ENCODE results near the gene HUNK. TPM values are rescaled to one million over a fixed set of nuclear protein-coding genes. Genes with fewer than 3 reads are reported as not detected.
A peak's percentile ranks its signal among the peaks of the same experiment; 100 is the strongest.

The HUNK gene
- total RNA-seq, 1 experiment from 2014 or later: 17.7 TPM

DNA sequence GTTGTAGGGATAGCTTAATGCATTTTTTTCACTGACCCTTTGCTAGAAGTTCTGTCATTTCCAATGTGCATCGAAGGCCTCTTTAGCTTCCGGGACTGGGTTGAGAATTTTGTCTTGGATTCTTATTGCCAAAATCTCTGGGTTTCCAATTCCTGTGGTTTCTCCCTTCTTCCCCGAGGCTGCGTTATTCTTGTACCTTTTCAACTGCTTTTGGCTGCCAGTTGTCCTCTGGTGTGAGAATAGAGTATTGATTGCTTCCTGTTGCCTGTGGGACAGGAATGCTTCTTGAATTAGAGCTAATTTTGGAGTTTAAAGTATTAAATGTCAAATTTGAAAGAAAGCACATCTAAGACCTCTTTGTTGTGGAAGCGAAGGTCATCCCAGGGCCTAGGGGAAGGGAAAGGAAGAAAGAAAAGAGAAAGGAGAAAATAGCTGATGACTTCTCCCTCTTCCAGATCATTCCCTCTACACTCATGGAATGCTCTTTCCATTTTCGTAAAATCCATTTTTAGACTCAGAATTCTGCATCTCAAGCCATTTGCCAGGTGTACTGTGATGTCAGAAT is 21.1 kb downstream of the HUNK start:
- H3K4me1 ChIP-seq (replicated peaks): peaks cover 89% of the 10 kb centered on the region
- peaks cover 12% of the 10 kb centered on the region for H3K36me3 ChIP-seq
- H3K9me3 ChIP-seq (replicated peaks): no peaks in the 10 kb centered on the region
- DNase-seq (ENCODE audit: low read depth in 1 of 2, low spot score in 2 of 2): peak in 1 of 2 experiments; percentile 47
- peak overlapping the region; percentile 54; the same call in 1 of the 2 replicates for H3K27ac ChIP-seq
- no peak overlapping the region for H3K4me3 ChIP-seq
- no peaks in the 10 kb centered on the region for H3K27me3 ChIP-seq (replicated peaks)

DNA sequence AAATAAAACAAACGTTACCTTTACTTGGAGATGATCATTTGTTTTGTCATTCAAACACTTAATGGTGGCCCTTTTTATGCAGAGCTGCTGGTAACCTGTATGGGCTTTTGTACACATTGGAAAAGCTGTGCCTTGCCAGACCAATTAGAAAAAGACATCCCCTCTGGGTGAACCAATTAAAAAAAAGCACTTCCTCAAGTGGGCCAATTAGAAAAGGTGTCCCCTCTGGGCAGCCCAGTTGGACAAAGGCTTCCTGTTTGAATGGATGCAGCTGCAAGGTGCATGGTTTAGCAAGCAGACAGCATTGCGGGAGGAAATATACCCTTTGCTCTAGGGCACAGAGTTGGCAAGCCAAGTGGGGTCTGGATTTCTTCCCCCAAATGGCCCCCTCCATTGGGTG is 21.6 kb downstream of the HUNK start:
- peak overlapping the region; percentile 54; the same call in 1 of the 2 replicates for H3K27ac ChIP-seq
- no peaks in the 10 kb centered on the region for H3K27me3 ChIP-seq (replicated peaks)
- no peak overlapping the region for H3K4me3 ChIP-seq
- DNase-seq (ENCODE audit: low read depth in 1 of 2, low spot score in 2 of 2): no peak
- H3K36me3 ChIP-seq: peaks cover 12% of the 10 kb centered on the region
- no peaks in the 10 kb centered on the region for H3K9me3 ChIP-seq (replicated peaks)
- H3K4me1 ChIP-seq (replicated peaks): peaks cover 84% of the 10 kb centered on the region

DNA sequence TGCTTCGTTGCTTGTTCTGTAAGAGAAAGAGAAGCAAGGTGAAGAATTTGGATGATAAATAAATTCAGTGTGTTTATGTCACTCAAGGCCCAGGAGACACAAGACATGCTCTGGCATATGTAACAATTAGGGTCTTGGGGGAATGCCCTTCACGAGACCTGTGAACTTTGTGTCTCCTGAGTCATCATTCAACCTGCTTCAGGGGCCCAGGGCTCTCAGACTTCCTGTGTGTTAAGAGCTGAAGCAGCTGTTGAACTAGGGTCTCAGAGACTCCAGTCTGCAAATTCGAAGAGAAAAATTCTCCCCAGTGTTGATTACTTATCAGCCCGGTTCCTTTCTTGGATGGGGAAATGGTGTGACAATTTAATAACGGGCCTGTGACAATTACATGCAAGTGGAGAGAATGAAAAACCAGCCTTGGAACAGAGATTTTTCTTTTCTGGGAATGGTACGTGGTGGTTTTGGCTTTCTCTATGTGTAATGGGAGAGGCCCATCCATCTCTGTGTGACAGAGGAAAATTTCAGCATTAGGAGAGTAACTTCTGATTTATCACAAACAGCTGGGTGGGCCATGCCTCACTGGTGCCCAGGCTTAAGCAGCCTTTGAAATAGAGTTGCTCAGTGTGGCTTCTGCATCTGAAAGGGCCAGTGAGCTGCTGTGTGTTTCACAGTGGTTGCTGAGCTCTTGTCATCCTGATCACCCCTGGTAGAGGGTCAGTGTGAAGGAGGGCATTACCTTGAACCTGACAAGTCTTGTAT is 22.4 kb downstream of the HUNK start:
- H3K4me1 ChIP-seq (replicated peaks): peaks cover 78% of the 10 kb centered on the region
- no peak overlapping the region for H3K27ac ChIP-seq
- no peak overlapping the region for H3K4me3 ChIP-seq
- H3K36me3 ChIP-seq: peaks cover 12% of the 10 kb centered on the region
- no peaks in the 10 kb centered on the region for H3K27me3 ChIP-seq (replicated peaks)
- H3K9me3 ChIP-seq (replicated peaks): no peaks in the 10 kb centered on the region
- no peak for DNase-seq (ENCODE audit: low read depth in 1 of 2, low spot score in 2 of 2)

DNA sequence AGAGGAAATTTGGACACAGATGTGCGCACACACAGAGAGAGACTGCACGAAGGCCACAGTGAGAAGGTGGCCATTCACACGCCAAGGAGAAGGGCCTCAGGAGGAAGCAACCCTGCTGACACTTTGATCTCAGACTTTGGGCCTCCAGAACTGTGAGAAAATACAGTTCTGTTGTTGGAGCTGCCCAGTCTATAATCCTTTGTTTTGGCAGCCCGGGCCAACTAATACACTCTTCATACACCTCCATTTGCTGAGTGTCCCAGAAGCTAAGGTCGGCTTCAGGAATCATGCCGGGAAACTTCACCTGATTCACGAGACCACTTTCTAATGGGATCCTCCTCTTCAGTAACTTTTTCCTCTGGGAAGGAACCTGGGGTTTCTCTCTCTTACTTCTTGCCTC is 23.2 kb downstream of the HUNK start:
- DNase-seq (ENCODE audit: low read depth in 1 of 2, low spot score in 2 of 2): no peak
- Histone ChIP-seq H3K4me1 (replicated peaks) (peaks cover 70% of the 10 kb centered on the region), H3K9me3 (replicated peaks) (no peaks in the 10 kb centered on the region), H3K27me3 (replicated peaks) (no peaks in the 10 kb centered on the region), H3K36me3 (peaks cover 12% of the 10 kb centered on the region), H3K27ac (no peak overlapping the region), H3K4me3 (no peak overlapping the region)

DNA sequence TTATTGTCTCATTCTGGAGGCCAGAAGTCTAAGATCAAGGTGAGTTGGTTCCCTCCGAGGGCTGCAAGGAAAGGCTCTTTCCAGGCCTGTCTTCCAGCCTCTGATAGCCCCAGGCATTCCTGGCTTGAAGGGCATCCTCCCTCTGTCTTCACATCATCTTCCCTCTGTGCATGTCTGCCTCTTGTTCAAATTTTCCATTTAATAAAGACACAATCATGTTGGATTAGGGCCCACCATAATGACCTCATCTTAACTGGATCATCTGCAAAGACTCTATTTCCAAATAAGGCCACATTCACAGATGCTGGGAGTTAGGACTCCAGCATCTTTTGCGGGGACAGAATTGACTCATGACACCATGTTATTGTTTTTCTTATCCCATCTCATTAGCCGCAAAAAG is 24.5 kb downstream of the HUNK start:
- Histone ChIP-seq H3K4me1 (replicated peaks) (peaks cover 58% of the 10 kb centered on the region), H3K27me3 (replicated peaks) (no peaks in the 10 kb centered on the region), H3K9me3 (replicated peaks) (no peaks in the 10 kb centered on the region), H3K36me3 (peaks cover 12% of the 10 kb centered on the region), H3K4me3 (no peak overlapping the region), H3K27ac (peak overlapping the region; percentile 50)
- DNase-seq (ENCODE audit: low read depth in 1 of 2, low spot score in 2 of 2): peak in 1 of 2 experiments; percentile 69

DNA sequence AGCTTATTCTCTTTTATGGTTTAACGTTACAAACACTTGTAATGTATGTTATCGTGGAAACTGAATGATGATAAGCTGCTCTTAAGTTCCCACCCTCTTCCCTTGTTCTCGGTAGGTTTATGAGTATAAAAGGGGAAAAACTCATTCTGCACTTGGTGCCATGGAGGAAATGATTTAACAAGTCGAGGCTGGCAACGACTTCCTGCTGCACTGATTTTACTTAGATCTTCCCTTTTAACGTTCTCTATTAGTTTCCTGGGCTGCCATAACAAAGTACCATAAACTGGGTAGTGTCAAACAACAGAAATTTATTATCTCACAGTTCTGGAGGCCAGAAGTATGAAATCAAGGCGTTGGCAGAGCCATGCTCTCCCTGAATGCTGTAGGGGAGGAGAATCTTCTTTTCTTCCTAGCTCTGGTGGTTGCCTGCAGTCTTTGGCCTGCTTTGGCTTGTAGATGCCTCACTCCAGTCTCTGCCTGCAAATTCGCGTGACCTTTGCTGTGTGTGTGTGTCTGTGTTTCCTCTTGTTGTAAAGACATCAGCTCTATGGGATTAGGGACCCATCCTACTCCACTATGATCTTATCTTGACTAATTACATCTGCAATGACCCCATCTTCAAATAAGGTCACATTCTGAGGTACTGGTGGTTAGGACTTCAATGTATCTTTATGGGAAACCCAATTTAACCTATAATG is 26.3 kb downstream of the HUNK start:
- DNase-seq (ENCODE audit: low read depth in 1 of 2, low spot score in 2 of 2): no peak
- H3K36me3 ChIP-seq: peaks cover 12% of the 10 kb centered on the region
- no peak overlapping the region for H3K4me3 ChIP-seq
- no peak overlapping the region for H3K27ac ChIP-seq
- H3K9me3 ChIP-seq (replicated peaks): no peaks in the 10 kb centered on the region
- H3K27me3 ChIP-seq (replicated peaks): no peaks in the 10 kb centered on the region
- H3K4me1 ChIP-seq (replicated peaks): peaks cover 46% of the 10 kb centered on the region

DNA sequence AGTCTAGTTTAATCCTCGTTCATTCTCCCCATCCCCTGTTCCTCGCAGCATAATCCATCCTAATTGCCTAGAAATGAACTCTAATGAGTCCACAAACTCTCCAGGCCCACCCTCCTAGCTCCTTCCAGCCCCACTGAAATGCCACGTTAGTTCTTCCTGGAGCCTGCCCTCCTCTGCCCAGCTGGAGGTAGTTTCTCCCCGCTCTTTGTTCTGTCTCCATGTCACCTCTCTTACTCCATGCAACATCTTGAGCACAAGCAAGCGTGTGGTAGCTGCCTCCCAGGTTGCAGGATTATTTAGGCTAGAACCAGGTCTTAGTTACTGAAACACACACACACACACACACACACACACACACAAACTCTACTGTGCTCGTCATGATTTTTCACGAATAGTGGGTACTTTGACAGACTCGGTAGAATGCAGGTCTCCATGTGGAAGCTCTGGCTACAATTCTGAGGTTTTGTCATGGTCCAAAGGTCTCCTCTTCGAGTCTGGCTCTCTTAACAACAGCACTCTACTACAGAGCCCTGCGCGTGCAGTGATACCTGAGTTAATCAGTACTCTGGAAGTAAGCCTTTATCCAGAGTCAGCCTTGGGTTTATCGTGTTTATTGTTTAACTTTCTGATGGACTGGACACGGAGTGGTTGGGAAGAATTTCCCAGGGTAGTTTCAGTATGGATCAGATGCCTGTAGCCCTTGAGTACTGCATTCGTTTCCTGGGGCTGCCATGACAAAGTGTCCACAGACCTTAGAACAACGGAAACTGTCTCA is 27.5 kb downstream of the HUNK start:
- no peak overlapping the region for H3K4me3 ChIP-seq
- peaks cover 46% of the 10 kb centered on the region for H3K4me1 ChIP-seq (replicated peaks)
- no peaks in the 10 kb centered on the region for H3K27me3 ChIP-seq (replicated peaks)
- H3K9me3 ChIP-seq (replicated peaks): no peaks in the 10 kb centered on the region
- DNase-seq (ENCODE audit: low read depth in 1 of 2, low spot score in 2 of 2): no peak
- H3K36me3 ChIP-seq: peaks cover 12% of the 10 kb centered on the region
- no peak overlapping the region for H3K27ac ChIP-seq

DNA sequence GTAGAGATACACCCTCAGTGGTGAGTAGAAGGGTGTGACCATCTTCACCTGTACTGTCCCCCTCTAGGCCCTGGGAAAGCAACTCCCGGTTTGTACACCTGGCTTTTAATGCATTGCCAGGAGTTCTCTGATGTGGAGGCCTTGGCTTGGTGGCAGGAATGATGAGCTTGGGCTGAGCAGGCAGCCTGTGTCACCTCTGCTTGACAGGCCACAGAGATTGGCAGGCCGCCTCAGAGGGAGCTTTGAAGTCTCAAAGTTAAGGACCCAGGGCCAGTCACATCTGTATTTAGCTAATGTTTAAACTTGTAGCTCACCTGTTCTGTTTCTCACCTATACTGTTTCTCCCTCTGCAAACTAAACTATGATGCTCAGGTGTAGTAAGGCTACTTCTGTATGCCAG is 28.5 kb downstream of the HUNK start:
- no peak overlapping the region for H3K4me3 ChIP-seq
- no peaks in the 10 kb centered on the region for H3K9me3 ChIP-seq (replicated peaks)
- DNase-seq (ENCODE audit: low read depth in 1 of 2, low spot score in 2 of 2): no peak
- no peaks in the 10 kb centered on the region for H3K27me3 ChIP-seq (replicated peaks)
- peaks cover 5% of the 10 kb centered on the region for H3K36me3 ChIP-seq
- H3K4me1 ChIP-seq (replicated peaks): peaks cover 46% of the 10 kb centered on the region
- no peak overlapping the region for H3K27ac ChIP-seq

DNA sequence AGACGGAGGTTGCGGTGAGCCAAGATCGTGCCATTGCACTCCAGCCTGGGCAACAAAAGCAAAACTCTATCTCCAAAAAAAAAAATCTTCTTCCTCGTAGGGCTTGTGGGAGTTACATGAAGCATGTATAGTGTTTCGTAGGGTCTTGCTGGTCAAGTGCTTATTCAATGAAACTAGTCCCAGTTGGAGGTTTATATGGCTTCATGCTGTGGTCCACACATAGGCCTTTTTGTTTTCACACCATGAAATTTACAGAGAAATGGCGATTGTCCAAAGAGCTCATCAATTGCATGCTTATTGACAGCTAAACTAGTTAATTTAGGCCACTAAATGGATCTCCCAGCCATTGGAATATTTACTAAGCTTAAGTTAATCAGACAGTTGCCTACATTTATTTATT is 29.6 kb downstream of the HUNK start:
- Histone ChIP-seq H3K27me3 (replicated peaks) (no peaks in the 10 kb centered on the region), H3K4me3 (no peak overlapping the region), H3K9me3 (replicated peaks) (no peaks in the 10 kb centered on the region), H3K4me1 (replicated peaks) (peaks cover 46% of the 10 kb centered on the region), H3K27ac (no peak overlapping the region), H3K36me3 (peaks cover 3% of the 10 kb centered on the region; the same call in 1 of the 2 replicates)
- DNase-seq (ENCODE audit: low read depth in 1 of 2, low spot score in 2 of 2): no peak

DNA sequence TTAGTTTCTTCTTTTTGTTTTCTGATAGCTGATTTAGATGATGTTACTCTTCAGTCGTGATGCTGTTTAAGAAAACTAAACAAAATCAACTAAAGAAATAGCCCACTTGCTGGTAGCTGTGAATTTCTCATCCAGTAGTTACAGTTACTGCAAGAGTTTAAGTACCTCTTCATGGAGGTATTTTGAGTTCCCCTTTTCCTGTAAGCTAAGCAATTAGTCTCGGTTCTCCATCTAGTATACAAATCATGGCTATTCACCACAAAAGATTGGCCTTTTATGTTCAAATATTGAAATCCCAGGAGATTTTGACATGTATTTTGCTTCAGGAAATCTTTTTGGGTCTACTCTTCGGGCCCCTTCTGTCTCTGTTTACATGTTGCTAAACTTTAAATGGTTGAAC is 31.1 kb downstream of the HUNK start:
- Histone ChIP-seq H3K27ac (no peak overlapping the region), H3K36me3 (no peaks in the 10 kb centered on the region; the same call in 1 of the 2 replicates), H3K9me3 (replicated peaks) (no peaks in the 10 kb centered on the region), H3K4me3 (no peak overlapping the region), H3K27me3 (replicated peaks) (no peaks in the 10 kb centered on the region), H3K4me1 (replicated peaks) (peaks cover 51% of the 10 kb centered on the region)
- DNase-seq (ENCODE audit: low read depth in 1 of 2, low spot score in 2 of 2): no peak

DNA sequence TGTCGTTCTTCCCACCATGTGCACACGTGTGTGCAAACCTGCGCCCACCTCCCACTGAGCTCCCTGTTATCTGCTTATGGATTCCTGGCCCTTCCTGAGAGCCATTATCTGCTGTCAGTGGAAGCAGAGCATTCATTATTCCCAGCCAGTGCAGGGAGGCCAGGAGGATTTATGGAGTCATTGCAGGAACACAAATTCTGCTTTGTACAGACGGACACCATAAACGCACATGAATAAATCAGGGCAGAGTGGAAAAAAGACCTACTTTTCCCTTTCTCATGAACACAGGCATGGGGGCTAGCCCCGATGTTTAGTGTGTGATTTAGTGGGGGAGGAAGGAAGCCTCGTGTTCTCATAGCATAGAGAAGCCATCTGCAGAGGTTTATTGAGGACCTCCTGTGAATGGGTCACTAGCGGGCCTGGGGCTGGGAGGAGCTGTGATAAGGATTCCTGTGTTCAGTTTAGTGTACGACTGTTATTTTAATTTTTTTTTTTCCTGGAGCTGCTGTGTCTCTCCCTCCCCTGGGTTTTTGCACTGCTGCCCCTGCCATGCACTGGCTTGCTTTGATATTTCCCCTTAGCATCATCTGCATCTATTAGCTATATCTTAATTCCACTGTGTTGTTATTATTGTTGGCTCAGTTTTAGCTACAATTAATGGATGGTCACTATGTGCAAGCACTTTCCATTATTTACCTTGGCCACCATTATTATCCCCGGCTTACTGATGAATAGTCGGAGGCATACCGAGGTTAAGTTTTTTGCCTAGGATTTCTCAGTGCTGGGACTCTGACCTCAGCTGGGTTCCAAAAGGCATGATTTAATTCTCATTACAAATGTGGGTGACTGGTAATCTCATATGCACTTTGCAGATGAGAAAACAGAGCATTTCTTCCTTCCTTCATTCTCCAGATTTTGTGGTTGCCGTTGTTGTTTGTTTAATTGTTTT is 33.0 kb downstream of the HUNK start:
- Histone ChIP-seq H3K36me3 (no peaks in the 10 kb centered on the region), H3K27ac (peak overlapping the region; percentile 83), H3K4me1 (replicated peaks) (peaks cover 70% of the 10 kb centered on the region), H3K27me3 (replicated peaks) (no peaks in the 10 kb centered on the region), H3K4me3 (no peak overlapping the region), H3K9me3 (replicated peaks) (no peaks in the 10 kb centered on the region)
- DNase-seq (ENCODE audit: low read depth in 1 of 2, low spot score in 2 of 2): peak in 1 of 2 experiments; percentile 88

DNA sequence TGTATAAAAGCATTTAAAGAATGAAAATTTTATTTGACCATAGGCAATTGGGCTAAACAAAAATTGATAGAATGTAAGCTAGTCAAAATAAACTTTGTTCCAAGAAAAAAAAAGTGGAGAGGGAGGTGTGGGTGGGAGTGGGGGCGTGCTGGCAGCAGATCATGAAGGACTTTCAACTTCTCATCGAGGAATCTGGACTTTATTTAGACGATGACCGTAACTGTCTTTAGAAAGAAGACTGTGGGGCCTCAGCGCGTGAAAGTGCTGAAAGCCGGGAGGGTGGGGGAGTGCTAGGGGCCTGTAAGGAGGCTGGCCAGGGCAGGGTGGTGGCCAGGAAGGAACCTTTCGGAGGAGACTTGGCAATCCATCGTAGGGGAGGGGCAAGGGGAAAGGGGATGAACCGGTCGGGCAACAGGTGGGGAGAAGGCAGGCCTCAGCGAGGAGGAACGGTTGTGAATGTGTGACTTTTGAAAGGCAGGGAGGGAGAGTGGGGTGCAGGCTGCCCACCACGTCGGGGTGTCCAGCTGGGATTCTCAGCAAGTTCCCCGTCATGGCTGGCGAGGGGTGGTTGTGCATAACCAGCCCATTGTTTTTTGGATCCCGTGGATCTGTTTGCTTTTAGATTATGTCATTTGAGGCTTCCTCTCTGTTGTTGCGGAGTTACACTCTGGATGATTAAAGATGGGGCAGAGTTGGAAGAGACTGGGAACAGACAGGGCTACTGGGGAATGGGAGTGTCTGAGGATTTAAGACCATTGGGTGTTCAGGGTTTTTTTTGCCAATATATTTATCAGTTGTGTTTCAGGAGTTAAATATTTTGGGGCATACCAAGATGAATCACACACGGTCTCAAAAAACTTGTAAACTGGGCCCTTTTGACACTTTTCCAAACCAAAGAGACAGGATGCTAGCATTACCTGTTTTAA is 35.5 kb downstream of the HUNK start:
- DNase-seq (ENCODE audit: low read depth in 1 of 2, low spot score in 2 of 2): peak; percentile 85 to 91
- peak overlapping the region; percentile 83 for H3K27ac ChIP-seq
- no peaks in the 10 kb centered on the region for H3K9me3 ChIP-seq (replicated peaks)
- H3K4me1 ChIP-seq (replicated peaks): peaks cover 95% of the 10 kb centered on the region
- no peak overlapping the region for H3K4me3 ChIP-seq
- H3K36me3 ChIP-seq: 0 out of 2 replicates have a peak, but pooled peaks cover 5% of the 10 kb centered on the region
- no peaks in the 10 kb centered on the region for H3K27me3 ChIP-seq (replicated peaks)

Measured in SJSA1 (cell line).